Thymus (tissue), 11 donors: ENCODE results near the gene TSPAN14. TPM values are rescaled to one million over a fixed set of nuclear protein-coding genes. Genes with fewer than 3 reads are reported as not detected.

Experiments
- DNase-seq, 9 donors: peaks; one replicate each; pipeline ENCODE4 v3.0.0-alpha.2; 2013; ENCODE audit warnings: low spot score in 9 of 9, low read depth in 6 of 9, missing footprints in 1 of 9
- H3K27ac ChIP-seq, 2 donors: one replicate each; pipeline ENCODE4 v1.5.1; 2013; ENCODE audit warnings: control low read depth in 1 of 2, low read depth in 1 of 2, low read length in 1 of 2, mild to moderate bottlenecking in 1 of 2, moderate library complexity in 1 of 2
- H3K27me3 ChIP-seq, 2 donors: one replicate each; pipeline ENCODE4 v1.5.1; 2013; ENCODE audit warnings: low read length in 1 of 2; ENCODE audit not compliant: control insufficient read depth in 2 of 2, insufficient read depth in 1 of 2
- H3K36me3 ChIP-seq, 2 donors: one replicate each; pipeline ENCODE4 v1.5.1; 2013; ENCODE audit warnings: low read length in 1 of 2, mild to moderate bottlenecking in 1 of 2, moderate library complexity in 1 of 2; ENCODE audit not compliant: control insufficient read depth in 2 of 2, insufficient read depth in 2 of 2
- H3K4me1 ChIP-seq, 2 donors: one replicate each; pipeline ENCODE4 v1.5.1; 2013; ENCODE audit warnings: low read length in 2 of 2; ENCODE audit not compliant: control insufficient read depth in 2 of 2, insufficient read depth in 2 of 2
- H3K4me3 ChIP-seq, 2 donors: one replicate each; pipeline ENCODE4 v1.5.1; 2013; ENCODE audit warnings: low read length in 2 of 2, control low read depth in 1 of 2, mild to moderate bottlenecking in 1 of 2
- H3K9me3 ChIP-seq, 2 donors: one replicate each; pipeline ENCODE4 v1.5.1; 2013; ENCODE audit warnings: low read length in 1 of 2, mild to moderate bottlenecking in 1 of 2; ENCODE audit not compliant: control insufficient read depth in 2 of 2, insufficient read depth in 1 of 2
- WGBS: extraction: QIAGEN DNeasy Blood & Tissue Kit; methylation state at CpG from one replicate; pipeline ENCODE4 v1.1.7; 2013; 5-methylcytosine and 5-hydroxymethylcytosine counted together
- polyA plus RNA-seq: library from polyadenylated mRNA; stranded (reverse); fragments of 200-250 nt; gene quantifications from one replicate; pipeline ENCODE4 v1.2.3, GENCODE V29; 2013
- total RNA-seq: library from RNA; stranded (reverse); fragments of 120-200 nt; gene quantifications from one replicate; pipeline ENCODE4 v1.2.4, GENCODE V29; 2013
- donor health status: healthy.

The TSPAN14 gene
- total and polyA plus RNA-seq, 2 donors, result 16.6 to 60.0 TPM

- no peak for DNase-seq
- peak overlapping the region in 1 of 2 donors; percentile 89 for H3K27ac ChIP-seq
- H3K9me3 ChIP-seq, result no peaks in the 10 kb centered on the region
- peaks cover 3 to 9% of the 10 kb centered on the region in 2 donors for H3K36me3 ChIP-seq
- H3K4me3 ChIP-seq, result peak overlapping the region in 1 of 2 donors; percentile 33
- H3K27me3 ChIP-seq, result no peaks in the 10 kb centered on the region
- 96% methylated on average over 3 of the region's 3 CpGs for WGBS
- H3K4me1 ChIP-seq, result peaks cover 77 to 99% of the 10 kb centered on the region in 2 donors
Measured at GRCh38 chr10:80470266-80470665, 16.2 kb downstream of the TSPAN14 start.

- Histone ChIP-seq H3K4me3 (peak overlapping the region in 1 of 2 donors; percentile 33), H3K36me3 (peaks cover 3 to 9% of the 10 kb centered on the region in 2 donors), H3K9me3 (no peaks in the 10 kb centered on the region), H3K27ac (peak overlapping the region; percentile 27 to 89), H3K4me1 (peaks cover 72 to 93% of the 10 kb centered on the region in 2 donors), H3K27me3 (no peaks in the 10 kb centered on the region)
- WGBS, result 85% methylated on average over 3 of the region's 3 CpGs
- DNase-seq, result no peak
Measured at GRCh38 chr10:80471001-80471400, 16.9 kb downstream of the TSPAN14 start.

- Histone ChIP-seq H3K27me3 (no peaks in the 10 kb centered on the region), H3K27ac (peak overlapping the region; percentile 27 to 72), H3K9me3 (no peaks in the 10 kb centered on the region), H3K4me3 (peak overlapping the region in 1 of 2 donors; percentile 2), H3K36me3 (peaks cover 3 to 10% of the 10 kb centered on the region in 2 donors), H3K4me1 (peaks cover 68 to 87% of the 10 kb centered on the region in 2 donors)
- WGBS, result 75% methylated on average over 4 of the region's 4 CpGs
- no peak for DNase-seq
Measured at GRCh38 chr10:80471715-80472233, 17.7 kb downstream of the TSPAN14 start.

GRCh38 chr10:80472234-80473095 lies 18.4 kb downstream of the TSPAN14 start:
- 75% methylated on average over 9 of the region's 9 CpGs for WGBS
- Histone ChIP-seq H3K36me3 (peaks cover 3 to 12% of the 10 kb centered on the region in 2 donors), H3K4me1 (peaks cover 63 to 81% of the 10 kb centered on the region in 2 donors), H3K27me3 (no peaks in the 10 kb centered on the region), H3K9me3 (peaks cover 0 to under 1% of the 10 kb centered on the region in 2 donors), H3K27ac (peak overlapping the region; percentile 73 to 81), H3K4me3 (peak overlapping the region in 1 of 2 donors; percentile 2)
- no peak for DNase-seq

GRCh38 chr10:80473096-80473657 lies 19.1 kb downstream of the TSPAN14 start:
- Histone ChIP-seq H3K27ac (peak overlapping the region; percentile 81 to 87), H3K9me3 (peaks cover 0 to 5% of the 10 kb centered on the region in 2 donors), H3K4me1 (peaks cover 63 to 74% of the 10 kb centered on the region in 2 donors), H3K36me3 (peaks cover 3 to 17% of the 10 kb centered on the region in 2 donors), H3K27me3 (no peaks in the 10 kb centered on the region), H3K4me3 (peak overlapping the region in 1 of 2 donors; percentile 12)
- 25% methylated on average over 3 of the region's 3 CpGs for WGBS
- DNase-seq, result no peak

- Histone ChIP-seq H3K9me3 (peaks cover 0 to 8% of the 10 kb centered on the region in 2 donors), H3K27me3 (no peaks in the 10 kb centered on the region), H3K27ac (peak overlapping the region; percentile 81 to 86), H3K4me1 (peaks cover 58 to 67% of the 10 kb centered on the region in 2 donors), H3K36me3 (peaks cover 7 to 17% of the 10 kb centered on the region in 2 donors), H3K4me3 (peak overlapping the region in 1 of 2 donors; percentile 12)
- 65% methylated on average over 8 of the region's 8 CpGs for WGBS
- DNase-seq, result no peak
Measured at GRCh38 chr10:80473692-80474596, 19.8 kb downstream of the TSPAN14 start.

GRCh38 chr10:80474597-80474910 lies 20.4 kb downstream of the TSPAN14 start:
- no peak for DNase-seq
- WGBS, result 98% methylated on average over 2 of the region's 2 CpGs
- no peak overlapping the region for H3K4me3 ChIP-seq
- H3K9me3 ChIP-seq, result peaks cover 0 to 8% of the 10 kb centered on the region in 2 donors
- peak overlapping the region in 1 of 2 donors; percentile 81 for H3K27ac ChIP-seq
- H3K27me3 ChIP-seq, result no peaks in the 10 kb centered on the region
- peaks cover 52 to 61% of the 10 kb centered on the region in 2 donors for H3K4me1 ChIP-seq
- H3K36me3 ChIP-seq, result peaks cover 7 to 13% of the 10 kb centered on the region in 2 donors

- H3K4me1 ChIP-seq, result peaks cover 48 to 57% of the 10 kb centered on the region in 2 donors
- H3K4me3 ChIP-seq, result no peak overlapping the region
- H3K27ac ChIP-seq, result no peak overlapping the region
- 94% methylated on average over 3 of the region's 3 CpGs for WGBS
- peaks cover 7 to 11% of the 10 kb centered on the region in 2 donors for H3K36me3 ChIP-seq
- DNase-seq, result no peak
- peaks cover 0 to 8% of the 10 kb centered on the region in 2 donors for H3K9me3 ChIP-seq
- H3K27me3 ChIP-seq, result no peaks in the 10 kb centered on the region
Measured at GRCh38 chr10:80474941-80475340, 20.8 kb downstream of the TSPAN14 start.
